Activated T-cell treated with anti-CD3 and anti-CD28 coated beads for 24 hours (primary cell): ENCODE measurements around the gene PRR15L.
"Not testable (repeated sequence)": the region's sequence is repeated elsewhere in the genome, so short reads cannot be mapped to it uniquely, and the experiment has no call there.

Experiments used
- DNase-seq: peaks from one replicate; pipeline ENCODE4 v3.0.0-alpha.2; 2020; ENCODE audit warnings: low read depth

PRR15L gene

GRCh38 chr17:47935468-47935867 lies 22.2 kb downstream of the PRR15L start:
- not testable (repeated sequence) for DNase-seq

- DNase-seq = no peak
These were observed 22.8 kb downstream of the PRR15L start for GRCh38 chr17:47934856-47935255.

DNA sequence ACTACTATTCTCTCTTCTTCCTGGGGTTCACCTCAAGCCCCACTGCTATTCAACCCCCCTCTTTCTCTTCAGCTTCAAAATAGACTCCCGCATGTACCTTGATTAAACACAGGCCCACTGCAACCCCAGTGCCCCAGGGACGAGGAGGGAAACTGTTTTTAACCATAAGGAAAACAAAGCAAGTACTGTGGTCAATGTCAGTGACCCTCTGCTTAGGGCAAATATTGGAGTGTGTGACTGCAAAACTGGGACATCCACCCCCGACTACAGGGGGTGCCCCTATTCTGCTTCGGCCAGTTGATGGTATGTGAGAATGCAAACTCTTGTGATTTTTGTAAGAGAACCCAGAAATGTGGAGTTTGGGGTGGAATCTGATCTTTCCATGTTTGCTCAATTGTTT lies 25.8 kb downstream of the PRR15L start:
- no peak for DNase-seq

DNA sequence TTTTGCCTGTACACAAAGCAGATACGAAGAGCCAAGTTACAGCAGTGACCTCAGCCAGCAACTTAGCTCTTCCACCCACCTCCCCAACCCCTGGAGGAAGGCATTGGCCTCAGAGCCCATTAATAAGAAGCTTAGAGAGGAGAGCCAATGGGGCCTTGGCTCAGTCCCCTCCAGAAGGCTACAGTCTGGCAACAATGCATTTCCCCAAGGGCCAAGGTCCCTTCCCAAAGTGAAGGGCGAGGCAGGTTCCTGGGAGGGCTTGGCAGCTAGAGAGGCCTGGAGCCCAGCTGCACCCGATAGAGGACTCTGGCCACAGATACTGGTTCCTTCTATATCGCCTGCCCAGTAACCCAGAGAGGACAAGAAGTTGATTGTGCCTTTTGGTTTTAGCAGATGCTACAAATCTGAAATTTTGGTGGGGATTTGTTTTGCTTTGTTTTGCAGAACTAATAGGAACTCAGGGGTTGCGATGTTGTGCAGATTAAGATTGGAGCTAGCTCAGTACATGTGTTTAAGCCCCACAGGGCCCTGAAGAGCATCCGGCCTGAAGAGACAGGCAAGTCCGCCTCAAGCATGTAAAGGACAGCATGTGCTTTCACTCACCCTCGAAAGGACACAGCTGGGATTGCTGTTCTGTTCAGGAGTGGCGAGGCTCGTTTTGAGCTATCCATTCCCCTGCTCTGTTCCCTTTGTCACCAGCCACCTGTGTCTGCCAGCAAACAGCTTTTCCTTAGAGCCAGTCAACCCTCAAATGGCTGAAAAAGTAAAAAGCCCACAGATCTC lies 28.3 kb downstream of the PRR15L start:
- DNase-seq = no peak

- no peak for DNase-seq
These were observed 29.3 kb downstream of the PRR15L start for GRCh38 chr17:47928415-47928814.

- DNase-seq = no peak
These were observed 29.8 kb downstream of the PRR15L start for GRCh38 chr17:47927821-47928400.

GRCh38 chr17:47925678-47925988 lies 32.0 kb downstream of the PRR15L start:
- DNase-seq = no peak

- DNase-seq = no peak
These were observed 32.7 kb downstream of the PRR15L start for GRCh38 chr17:47924785-47925677.

- DNase-seq = not testable (repeated sequence)
These were observed 37.8 kb downstream of the PRR15L start for GRCh38 chr17:47919889-47920288.

GRCh38 chr17:47918991-47919390 lies 38.7 kb downstream of the PRR15L start:
- no peak for DNase-seq

- no peak for DNase-seq
These were observed 39.7 kb downstream of the PRR15L start for GRCh38 chr17:47918006-47918405.

DNA sequence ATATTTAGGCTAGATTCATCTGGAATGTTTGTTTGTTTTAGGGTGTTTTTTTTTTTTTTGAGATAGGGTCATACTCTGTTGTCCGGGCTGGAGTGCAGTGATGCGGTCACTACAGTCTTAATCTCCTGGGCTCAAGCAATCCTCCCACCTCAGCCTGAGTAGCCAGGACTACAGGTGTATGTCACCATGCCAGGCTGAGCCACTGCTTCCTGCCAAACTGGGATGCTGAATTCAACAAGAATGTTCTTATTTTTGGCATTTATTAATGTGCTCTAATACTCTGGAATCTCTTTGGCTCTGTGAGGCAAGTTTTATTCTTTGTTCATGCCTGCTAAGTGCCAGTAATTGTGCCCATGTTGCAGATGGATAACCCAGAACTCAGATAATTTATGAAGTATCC lies 40.1 kb downstream of the PRR15L start:
- DNase-seq = no peak

DNA sequence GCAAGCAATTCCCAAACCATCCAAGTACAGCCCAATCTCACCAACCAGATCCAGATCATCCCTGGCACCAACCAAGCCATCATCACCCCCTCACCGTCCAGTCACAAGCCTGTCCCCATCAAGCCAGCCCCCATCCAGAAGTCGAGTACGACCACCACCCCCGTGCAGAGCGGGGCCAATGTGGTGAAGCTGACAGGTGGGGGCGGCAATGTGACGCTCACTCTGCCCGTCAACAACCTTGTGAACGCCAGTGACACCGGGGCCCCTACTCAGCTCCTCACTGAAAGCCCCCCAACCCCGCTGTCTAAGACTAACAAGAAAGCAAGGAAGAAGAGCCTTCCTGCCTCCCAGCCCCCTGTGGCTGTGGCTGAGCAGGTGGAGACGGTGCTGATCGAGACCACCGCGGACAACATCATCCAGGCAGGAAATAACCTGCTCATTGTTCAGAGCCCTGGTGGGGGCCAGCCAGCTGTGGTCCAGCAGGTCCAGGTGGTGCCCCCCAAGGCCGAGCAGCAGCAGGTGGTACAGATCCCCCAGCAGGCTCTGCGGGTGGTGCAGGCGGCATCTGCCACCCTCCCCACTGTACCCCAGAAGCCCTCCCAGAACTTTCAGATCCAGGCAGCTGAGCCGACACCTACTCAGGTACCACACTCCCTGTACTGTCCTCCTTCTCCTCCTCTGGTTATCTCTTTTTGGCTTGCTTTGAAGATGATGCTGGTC lies 41.0 kb downstream of the PRR15L start:
- DNase-seq = no peak

GRCh38 chr17:47915776-47916398 lies 41.8 kb downstream of the PRR15L start:
- no peak for DNase-seq

DNA sequence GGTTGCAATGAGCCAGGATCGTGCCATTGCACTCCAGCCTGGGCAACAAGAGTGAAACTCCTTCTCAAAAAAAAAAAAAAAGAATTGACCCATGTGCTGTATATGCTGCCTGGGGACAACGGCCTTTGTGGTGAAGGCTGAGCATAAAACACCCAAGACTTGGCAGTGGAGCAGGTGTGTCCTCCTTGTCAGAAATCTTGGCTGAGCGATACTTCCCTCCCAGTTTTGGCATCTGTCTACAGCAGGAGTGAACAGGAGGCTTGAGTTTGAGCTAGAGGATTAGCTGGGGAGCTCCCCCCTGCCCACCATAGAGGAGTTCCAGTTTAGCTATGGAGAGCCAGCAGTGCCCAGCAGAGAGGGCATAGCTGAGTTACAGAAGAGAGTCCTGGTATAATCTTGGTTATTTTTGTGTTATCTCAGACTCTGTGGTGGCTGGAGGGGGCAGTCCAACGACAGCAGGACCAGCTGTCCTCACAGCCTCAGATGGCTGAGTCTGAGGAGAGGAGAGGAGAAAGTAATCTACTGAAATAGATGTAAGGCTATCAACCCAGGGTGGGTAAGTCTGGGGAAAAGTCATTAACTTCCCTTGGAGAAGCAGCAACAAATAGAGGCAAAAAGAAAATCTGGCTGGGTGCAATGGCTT lies 43.3 kb downstream of the PRR15L start:
- DNase-seq = no peak

- no peak for DNase-seq
These were observed 44.6 kb downstream of the PRR15L start for GRCh38 chr17:47913050-47913449.

- no peak for DNase-seq
These were observed 49.6 kb downstream of the PRR15L start for GRCh38 chr17:47907932-47908562.

- no peak for DNase-seq
These were observed 51.2 kb downstream of the PRR15L start for GRCh38 chr17:47906443-47906842.

GRCh38 chr17:47905221-47905733 lies 52.4 kb downstream of the PRR15L start:
- DNase-seq = no peak

GRCh38 chr17:47902039-47902744 lies 55.5 kb downstream of the PRR15L start:
- no peak for DNase-seq
